WTC11 (cell line): Measurements from ENCODE around the gene EDC4.

Source experiments
- CREB1 ChIP-seq: sonication (generic); formaldehyde crosslinking; IDR thresholded peaks from 2 replicates; pipeline ENCODE4 v1.8.0; 2023; ENCODE audit warnings: mild to moderate bottlenecking, missing genetic modification reagents
- CTCF ChIP-seq: fragments of 200-600 bp; IDR thresholded peaks from 2 replicates; pipeline ENCODE4 v1.8.0; 2022; ENCODE audit warnings: antibody characterized with exemption

- no peak for TF ChIP-seq CREB1 (CRISPR knock-in tag)
- no peak for TF ChIP-seq CTCF
These were observed 29.5 kb upstream of the EDC4 start for GRCh38 chr16:67843343-67843765.
